HEK293T (cell line): ENCODE measurements around the gene PRKG1.

Source experiments
- CTCF ChIA-PET: fragments of 350-600 bp; formaldehyde crosslinking; extraction: SDS; loops from one replicate; lab custom pipeline; 2021; ENCODE audit warnings: antibody characterized with exemption, inconsistent platforms; lab: Yijun Ruan, JAX
- POLR2A ChIA-PET: fragments of 350-600 bp; formaldehyde crosslinking; extraction: SDS; loops from one replicate; lab custom pipeline; 2020; ENCODE audit warnings: antibody characterized with exemption, inconsistent platforms; lab: Yijun Ruan, JAX
- DNase-seq: peaks from one replicate; pipeline ENCODE4 v3.0.0; 2012; ENCODE audit warnings: mixed read lengths; ENCODE audit errors: extremely low spot score
- ARNT ChIP-seq: fragments of 450-650 bp; IDR thresholded peaks from 2 replicates; pipeline ENCODE4 v1.6.1; 2017; ENCODE audit warnings: mild to moderate bottlenecking
- BHLHE40 ChIP-seq: fragments of 450-650 bp; IDR thresholded peaks from 2 replicates; pipeline ENCODE4 v1.6.1; 2016; ENCODE audit warnings: mild to moderate bottlenecking, moderate library complexity, borderline replicate concordance
- CTBP1 ChIP-seq: fragments of 450-650 bp; IDR thresholded peaks from 2 replicates; pipeline ENCODE4 v1.6.1; 2016; ENCODE audit warnings: borderline replicate concordance
- ELF4 ChIP-seq: fragments of 450-650 bp; IDR thresholded peaks from 2 replicates; pipeline ENCODE4 v1.6.1; 2017; ENCODE audit warnings: antibody characterized with exemption
- FOXA1 ChIP-seq: fragments of 450-650 bp; IDR thresholded peaks from 2 replicates; pipeline ENCODE4 v1.6.1; 2016; ENCODE audit warnings: mild to moderate bottlenecking
- FOXK2 ChIP-seq: fragments of 450-650 bp; IDR thresholded peaks from 2 replicates; pipeline ENCODE4 v1.6.1; 2016; ENCODE audit warnings: mild to moderate bottlenecking
- FOXM1 ChIP-seq: fragments of 450-650 bp; IDR thresholded peaks from 2 replicates; pipeline ENCODE4 v1.6.1; 2017; ENCODE audit warnings: mild to moderate bottlenecking, borderline replicate concordance
- HDGF ChIP-seq: fragments of 450-650 bp; IDR thresholded peaks from 2 replicates; pipeline ENCODE4 v1.6.1; 2017; ENCODE audit warnings: antibody characterized with exemption, borderline replicate concordance
- L3MBTL2 ChIP-seq: fragments of 450-650 bp; conservative IDR thresholded peaks from 2 replicates; pipeline ENCODE4 v1.6.1; 2016; ENCODE audit warnings: mild to moderate bottlenecking
- LEF1 ChIP-seq: fragments of 450-650 bp; IDR thresholded peaks from 2 replicates; pipeline ENCODE4 v1.6.1; 2017; ENCODE audit warnings: mild to moderate bottlenecking, borderline replicate concordance
- NFRKB ChIP-seq: fragments of 450-650 bp; IDR thresholded peaks from 2 replicates; pipeline ENCODE4 v1.6.1; 2016; ENCODE audit warnings: mild to moderate bottlenecking, moderate library complexity
- PKNOX1 ChIP-seq: fragments of 450-650 bp; IDR thresholded peaks from 2 replicates; pipeline ENCODE4 v1.6.1; 2016
- SP1 ChIP-seq: fragments of 450-650 bp; IDR thresholded peaks from 2 replicates; pipeline ENCODE4 v1.6.1; 2017
- SUZ12 ChIP-seq: fragments of 450-650 bp; IDR thresholded peaks from 2 replicates; pipeline ENCODE4 v1.6.1; 2016; ENCODE audit warnings: mild to moderate bottlenecking
- TARDBP ChIP-seq: fragments of 450-650 bp; IDR thresholded peaks from 2 replicates; pipeline ENCODE4 v1.6.1; 2016
- ZNF384 ChIP-seq: fragments of 450-650 bp; IDR thresholded peaks from 2 replicates; pipeline ENCODE4 v1.6.1; 2016

Gene PRKG1

GRCh38 chr10:51527522-51528219 is 453.4 kb downstream of the PRKG1 start:
- no peak for TF ChIP-seq FOXM1
- no peak for TF ChIP-seq CTBP1
- POLR2A ChIA-PET = no interaction called here
- peak; percentile 4 for DNase-seq
- CTCF ChIA-PET = interaction anchor here (0.6 kb wide), 1 partner anchor 13 kb away, joined by 3 read pairs; no protein-coding TSS in a partner anchor

GRCh38 chr10:51528527-51528926 is 454.2 kb downstream of the PRKG1 start:
- TF ChIP-seq ELF4 = no peak
- TF ChIP-seq HDGF = no peak
- no peak for TF ChIP-seq FOXM1
- TF ChIP-seq CTBP1 = no peak
- no peak for TF ChIP-seq SP1
- TF ChIP-seq PKNOX1 = no peak
- CTCF ChIA-PET = no interaction called here
- POLR2A ChIA-PET = no interaction called here
- no peak for DNase-seq

GRCh38 chr10:51530541-51530940 is 456.3 kb downstream of the PRKG1 start:
- DNase-seq = no peak
- ChIA-PET CTCF (no interaction called here), POLR2A (no interaction called here)
- no peak for TF ChIP-seq CTBP1

- POLR2A ChIA-PET = no interaction called here
- DNase-seq = no peak
- TF ChIP-seq ARNT (no peak), SP1 (no peak), HDGF (no peak), ELF4 (no peak), FOXM1 (no peak), CTBP1 (no peak), BHLHE40 (no peak), NFRKB (no peak), ZNF384 (no peak), TARDBP (no peak)
- CTCF ChIA-PET = no interaction called here
These were observed 457.8 kb downstream of the PRKG1 start for GRCh38 chr10:51532044-51532443.

- DNase-seq = no peak
- ChIA-PET POLR2A (no interaction called here), CTCF (no interaction called here)
- no peak for TF ChIP-seq LEF1
- TF ChIP-seq ZNF384 = no peak
- no peak for TF ChIP-seq ELF4
- TF ChIP-seq FOXA1 = no peak
- no peak for TF ChIP-seq NFRKB
- TF ChIP-seq CTBP1 = no peak
- no peak for TF ChIP-seq SP1
- no peak for TF ChIP-seq L3MBTL2
- TF ChIP-seq BHLHE40 = no peak
- no peak for TF ChIP-seq PKNOX1
- TF ChIP-seq SUZ12 = no peak
- TF ChIP-seq ARNT = no peak
- no peak for TF ChIP-seq FOXM1
- no peak for TF ChIP-seq HDGF
- no peak for TF ChIP-seq FOXK2
- no peak for TF ChIP-seq TARDBP
These were observed 468.6 kb downstream of the PRKG1 start for GRCh38 chr10:51542853-51543252.

- DNase-seq = no peak
- TF ChIP-seq PKNOX1 (no peak), HDGF (no peak), SP1 (no peak), FOXK2 (no peak), NFRKB (no peak), BHLHE40 (no peak), ARNT (no peak), ZNF384 (no peak), L3MBTL2 (no peak), CTBP1 (no peak), FOXM1 (no peak), LEF1 (no peak), SUZ12 (no peak), ELF4 (no peak), TARDBP (no peak), FOXA1 (no peak)
- POLR2A ChIA-PET = no interaction called here
- CTCF ChIA-PET = no interaction called here
These were observed 470.6 kb downstream of the PRKG1 start for GRCh38 chr10:51544933-51545332.

GRCh38 chr10:51547941-51548340 is 473.7 kb downstream of the PRKG1 start:
- CTCF ChIA-PET = no interaction called here
- DNase-seq = no peak

More at GRCh38 chr10:51547941-51548340, 473.7 kb downstream of the PRKG1 start:
- POLR2A ChIA-PET = no interaction called here
- no peak for TF ChIP-seq ELF4
- no peak for TF ChIP-seq ZNF384
- TF ChIP-seq NFRKB = no peak
- no peak for TF ChIP-seq TARDBP
- no peak for TF ChIP-seq FOXK2
- TF ChIP-seq BHLHE40 = no peak
- TF ChIP-seq LEF1 = no peak
- TF ChIP-seq L3MBTL2 = no peak
- no peak for TF ChIP-seq SP1
- TF ChIP-seq SUZ12 = no peak
- no peak for TF ChIP-seq ARNT
